Heart left ventricle (tissue), 16 donors: ENCODE measurements around the gene NDUFAF2. TPM values are rescaled to one million over a fixed set of nuclear protein-coding genes. Genes with fewer than 3 reads are reported as not detected.
A peak's percentile ranks its signal among the peaks of the same experiment; 100 is the strongest.

Experiments
- ATAC-seq, 4 donors: fragments of 200-7000 bp; cut with Tn5 transposase; one replicate each; pipeline ENCODE4 v1.9.1; 2020 to 2022; ENCODE audit warnings: moderate library complexity in 4 of 4, mild to moderate bottlenecking in 3 of 4, moderate number of reproducible peaks in 1 of 4
- DNase-seq, 5 donors: peaks; one replicate each; pipeline ENCODE4 v3.0.0-alpha.2; 2020
- H3K27ac ChIP-seq, 12 donors: fragments of 200-600 bp; sonication (generic) in 4 of 12; one replicate each; pipeline versions ENCODE4 v1.5.0 to v1.8.0; 2016 to 2022; ENCODE audit warnings: mild to moderate bottlenecking in 2 of 12
- H3K27me3 ChIP-seq, 9 donors: fragments of 200-600 bp; sonication (generic) in 2 of 9; one replicate each; pipeline versions ENCODE4 v1.5.1 to v1.8.0; 2016 to 2022; ENCODE audit warnings: mild to moderate bottlenecking in 3 of 9
- H3K36me3 ChIP-seq, 9 donors: fragments of 200-600 bp; sonication (generic) in 2 of 9; one replicate each; pipeline versions ENCODE4 v1.5.0 to v1.8.0; 2018 to 2022; ENCODE audit warnings: mild to moderate bottlenecking in 2 of 9
- H3K4me1 ChIP-seq, 12 donors: fragments of 200-600 bp; sonication (generic) in 4 of 12; one replicate each; pipeline versions ENCODE4 v1.5.0 to v1.8.0; 2016 to 2022; ENCODE audit warnings: mild to moderate bottlenecking in 3 of 12
- H3K4me3 ChIP-seq, 12 donors: fragments of 200-600 bp; sonication (generic) in 4 of 12; one replicate each; pipeline versions ENCODE4 v1.5.0 to v1.8.0; 2017 to 2022; ENCODE audit warnings: mild to moderate bottlenecking in 9 of 12, moderate library complexity in 4 of 12
- H3K9me3 ChIP-seq, 12 donors: fragments of 200-600 bp; sonication (generic) in 4 of 12; one replicate each; pipeline versions ENCODE4 v1.5.0 to v1.8.0; 2016 to 2022; ENCODE audit warnings: mild to moderate bottlenecking in 1 of 12
- CTCF ChIP-seq, 12 donors: fragments of 200-600 bp; sonication (generic) in 4 of 12; IDR thresholded peaks; one replicate each; pipeline versions ENCODE4 v1.5.0 to v1.8.0; 2018 to 2022; ENCODE audit warnings: antibody characterized with exemption in 12 of 12, mild to moderate bottlenecking in 5 of 12
- POLR2A ChIP-seq, 2 donors: fragments of 450-650 bp; IDR thresholded peaks; one replicate each; pipeline ENCODE4 v1.6.1; 2017; ENCODE audit warnings: antibody characterized with exemption in 2 of 2, mild to moderate bottlenecking in 2 of 2, moderate library complexity in 2 of 2
- intact Hi-C, 10 donors: fragments of 100-400 bp; cut with DNase I; formaldehyde crosslinking; loops; one replicate each; pipeline versions ENCODE4 v1.11.1 to v1.14.2; 2022
- polyA plus RNA-seq, 2 donors: library from polyadenylated mRNA; stranded (reverse); fragments of 200-250 nt; gene quantifications; one replicate each; pipeline ENCODE4 v1.2.3, GENCODE V29; 2013
- total RNA-seq, 9 donors: library from RNA; depleted of rRNA in 2 of 9; stranded (reverse); fragments of >200 nt in 2 of 9; fragmentation: NEBNext Ultra II Directional in 3 of 9; extraction: Animal tissue kit (Norgen Biotek cat#: 25700) in 3 of 9; gene quantifications; one replicate each; pipeline versions ENCODE4 v1.1.0 to v1.2.4, GENCODE V29; 2016 to 2023
- donor health status: ischemic (EF 13 %, LVEDD 7.1; RV severe dilation, severe dysfunction).
- donor health status: healthy with polysubstance abuse.
- donor health status: DM: no; HTN: yes; CAD: no.
- donor health status: DM: no; HTN: no; CAD: no.
- donor health status: ischemic (EF 25% LVEDD 6.9; RV normal size, moderate dysfunction).
- donor health status: ischemic (EF 25% LVEDD 5.7; RV mildly dilated, moderate dysfunction).
- donor health status: healthy.
- donor health status: DM: yes; HTN: yes; CAD: no.
- donor health status: ischemic (EF 35%, LVEDD 5.7; RV mildly dilated, moderate dysfunction).
- donor health status: nonischemic (EF 11% LVEDD 7.7; RV severe dilation, severe dysfunction).
- donor health status: DM: yes; HTN: yes; CAD: no.
- donor health status: PGD.
- donor health status: ischemic (EF 29% LVEDD 5.4; RV normal size, mild dysfunction).
- donor health status: nonischemic (EF 23%, LVEDD 6.1; RV moderate dilation, normal function).

The NDUFAF2 gene
- total and polyA plus RNA-seq, 11 donors: 22.9 to 87.7 (median 38.4) TPM

- intact Hi-C loops: loop anchor here (5.0 to 10.0 kb wide), 9 partner anchors 599 to 1089 kb away; no protein-coding TSS in a partner anchor
- Histone ChIP-seq H3K27ac (no peak overlapping the region), H3K36me3 (no peaks in the 10 kb centered on the region), H3K4me1 (peaks cover 0 to 3% (median 0%) of the 10 kb centered on the region in 12 donors), H3K4me3 (no peak overlapping the region), H3K9me3 (no peaks in the 10 kb centered on the region), H3K27me3 (no peaks in the 10 kb centered on the region)
- no peak for ATAC-seq
- TF ChIP-seq CTCF (IDR thresholded peaks at IDR 0.05) (peak; percentile 36 to 69 (median 58)), POLR2A (IDR thresholded peaks at IDR 0.05) (no peak)
- DNase-seq: no peak
Measured at GRCh38 chr5:61055434-61056006, 110.5 kb downstream of the NDUFAF2 start.

- no peak overlapping the region for H3K27ac ChIP-seq
- no peak overlapping the region for H3K4me3 ChIP-seq
- no peaks in the 10 kb centered on the region for H3K27me3 ChIP-seq
- intact Hi-C loops: loop anchor here (5.0 to 10.0 kb wide), 9 partner anchors 595 to 1085 kb away; no protein-coding TSS in a partner anchor
- TF ChIP-seq CTCF (IDR thresholded peaks at IDR 0.05) (no peak), POLR2A (IDR thresholded peaks at IDR 0.05) (no peak)
- H3K36me3 ChIP-seq: no peaks in the 10 kb centered on the region
- ATAC-seq (no peak), DNase-seq (no peak)
- H3K9me3 ChIP-seq: peaks cover 0 to 12% (median 0%) of the 10 kb centered on the region in 12 donors
- H3K4me1 ChIP-seq: no peaks in the 10 kb centered on the region
Measured at GRCh38 chr5:61059499-61059898, 114.5 kb downstream of the NDUFAF2 start.

GRCh38 chr5:61069150-61069549 is 124.1 kb downstream of the NDUFAF2 start:
- Histone ChIP-seq H3K36me3 (peaks cover 0 to 9% (median 0%) of the 10 kb centered on the region in 9 donors), H3K4me3 (no peak overlapping the region), H3K27me3 (no peaks in the 10 kb centered on the region), H3K4me1 (peaks cover 0 to 4% (median 0%) of the 10 kb centered on the region in 12 donors), H3K27ac (no peak overlapping the region), H3K9me3 (peaks cover 0 to 22% (median 3%) of the 10 kb centered on the region in 12 donors)
- no peak for TF ChIP-seq POLR2A (IDR thresholded peaks at IDR 0.05)
- no peak for TF ChIP-seq CTCF (IDR thresholded peaks at IDR 0.05)
- ATAC-seq: no peak
- DNase-seq: no peak
- intact Hi-C loops: loop anchor here in 1 of 10 donors (10.0 kb wide), 1 partner anchor 866 kb away; no protein-coding TSS in a partner anchor

GRCh38 chr5:61071526-61071925 is 126.5 kb downstream of the NDUFAF2 start:
- Histone ChIP-seq H3K9me3 (peaks cover 0 to 7% (median 0%) of the 10 kb centered on the region in 12 donors), H3K27ac (no peak overlapping the region), H3K4me3 (no peak overlapping the region), H3K4me1 (peaks cover 0 to 4% (median 0%) of the 10 kb centered on the region in 12 donors), H3K27me3 (no peaks in the 10 kb centered on the region), H3K36me3 (peaks cover 0 to 9% (median 0%) of the 10 kb centered on the region in 9 donors)
- ATAC-seq (no peak), DNase-seq (no peak)
- intact Hi-C loops: no loop called here
- TF ChIP-seq POLR2A (IDR thresholded peaks at IDR 0.05) (no peak), CTCF (IDR thresholded peaks at IDR 0.05) (no peak)
